M059J (cell line): ENCODE measurements around the gene ZNF384. TPM values are rescaled to one million over a fixed set of nuclear protein-coding genes. Genes with fewer than 3 reads are reported as not detected.

Source experiments
- DNase-seq: peaks from one replicate; pipeline ENCODE4 v3.0.0-alpha.2; 2012; ENCODE audit warnings: low read depth
- total RNA-seq: library from RNA; depleted of rRNA; stranded (reverse); fragments of >200 nt; shearing (Covaris generic); gene quantifications from 2 replicates; pipeline ENCODE4 v1.2.3, GENCODE V29; 2014

The ZNF384 gene
- total RNA-seq, 1 experiment from 2014 or later: 25.0 TPM

DNA sequence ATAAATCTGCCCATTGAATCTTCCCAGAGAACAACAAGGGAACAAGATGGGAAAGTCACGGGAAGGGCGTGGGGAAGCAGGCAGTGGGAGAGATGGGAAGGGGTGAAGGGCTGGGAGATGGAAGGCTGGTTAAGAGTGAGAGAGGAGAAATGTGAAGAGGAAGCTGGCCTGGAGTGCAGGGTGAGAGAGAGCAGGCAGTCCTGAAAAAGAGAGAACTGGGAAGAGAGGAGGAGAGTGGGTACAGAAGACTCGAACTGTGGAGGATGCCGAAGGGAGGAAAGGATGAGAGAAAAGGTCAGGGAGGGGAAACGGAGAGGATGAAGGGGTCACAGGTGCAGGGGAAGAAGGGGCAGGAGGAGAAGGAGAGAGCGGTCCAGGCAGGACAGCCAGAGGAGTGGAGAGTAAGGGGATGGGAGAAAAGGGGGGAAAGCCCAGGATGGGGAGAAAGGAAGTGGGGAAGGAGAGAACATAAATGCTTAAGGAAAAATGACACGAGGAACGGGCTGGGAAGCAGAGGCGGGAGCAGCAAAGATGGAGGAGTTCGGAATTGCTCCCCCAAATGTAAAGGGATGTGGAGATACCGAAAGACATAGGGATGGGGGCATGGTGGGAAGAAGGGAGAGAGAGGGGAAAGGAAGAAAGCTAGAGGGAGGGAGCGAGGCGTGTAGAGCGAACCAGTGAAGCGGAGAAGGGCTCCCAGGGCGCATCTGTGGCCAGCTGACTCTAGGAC lies 10.2 kb upstream of the ZNF384 start:
- DNase-seq: no peak

GRCh38 chr12:6698352-6699046 lies 9.3 kb upstream of the ZNF384 start:
- no peak for DNase-seq

DNA sequence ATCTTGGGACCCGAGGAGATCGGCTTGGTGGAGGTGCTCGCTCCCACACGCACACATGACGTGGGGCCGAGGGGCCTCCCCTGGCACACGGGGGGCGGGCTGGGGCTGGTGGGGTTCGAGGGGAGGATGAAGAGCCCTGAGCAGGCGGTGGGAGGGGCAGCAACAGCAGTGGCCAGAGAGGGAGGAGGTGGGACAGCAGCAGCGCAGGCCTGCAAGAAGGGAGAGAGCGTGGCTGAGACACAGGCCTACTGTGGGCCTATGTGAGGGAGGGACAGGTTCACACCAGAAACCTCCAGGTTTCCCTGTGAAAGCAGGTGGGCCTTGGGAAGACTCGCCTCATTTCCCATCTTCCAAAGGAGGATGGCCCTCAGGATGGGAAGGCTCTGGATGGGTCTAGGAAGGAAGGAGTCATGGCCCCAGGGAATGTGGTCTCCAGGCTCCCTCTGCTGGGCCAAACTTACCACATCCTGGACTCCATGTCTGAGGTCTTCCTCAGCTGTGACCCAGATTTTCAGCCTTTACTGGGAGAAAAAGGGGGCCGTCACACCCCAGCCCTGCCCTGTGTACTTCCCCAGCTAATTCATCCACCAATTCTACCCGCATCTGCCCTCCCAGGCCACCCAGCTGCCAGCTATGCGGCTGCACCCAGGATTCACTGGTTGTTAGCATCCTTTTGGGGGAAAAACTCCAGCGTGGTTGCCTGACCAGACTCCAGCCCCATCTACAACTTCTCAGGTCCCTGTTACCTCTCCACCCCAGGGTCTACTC lies 8.6 kb upstream of the ZNF384 start:
- DNase-seq: peak; percentile 72

GRCh38 chr12:6696690-6697583 lies 7.8 kb upstream of the ZNF384 start:
- no peak for DNase-seq

DNA sequence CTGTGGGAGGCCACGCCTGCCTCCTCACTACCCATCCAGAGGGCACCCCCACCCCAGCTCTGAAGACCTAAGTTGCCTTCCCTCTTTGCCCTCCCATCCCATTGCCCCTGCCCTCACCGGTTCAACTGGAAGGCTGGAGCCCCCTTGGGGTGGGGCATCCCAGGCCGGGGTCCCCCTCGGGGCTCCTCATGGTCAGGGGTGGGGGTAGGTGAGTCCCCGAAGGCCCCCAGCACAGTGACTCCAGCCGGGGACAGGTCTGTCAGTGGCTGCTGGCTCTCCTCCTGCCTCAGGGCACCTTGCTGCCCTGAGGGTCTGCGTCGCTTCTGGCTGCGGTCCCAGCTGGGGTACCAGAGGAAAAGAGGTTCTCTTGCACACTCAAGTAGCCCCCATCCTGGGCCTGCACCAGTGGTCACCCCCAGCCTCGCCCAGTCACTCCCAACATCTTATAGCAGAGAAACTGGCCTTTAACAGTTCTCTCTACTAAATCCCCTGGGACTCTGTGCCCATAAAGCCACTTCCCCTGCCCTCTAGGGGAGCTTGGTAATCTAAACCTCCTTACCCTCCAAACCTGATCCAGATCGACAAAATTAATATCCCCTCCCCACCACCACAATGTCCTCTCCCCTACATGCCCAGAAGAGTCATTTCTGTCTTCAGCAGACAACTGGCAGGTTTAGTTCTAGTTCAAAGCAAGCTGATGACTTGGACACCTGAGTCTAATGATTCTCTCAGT lies 6.3 kb upstream of the ZNF384 start:
- DNase-seq: no peak

DNA sequence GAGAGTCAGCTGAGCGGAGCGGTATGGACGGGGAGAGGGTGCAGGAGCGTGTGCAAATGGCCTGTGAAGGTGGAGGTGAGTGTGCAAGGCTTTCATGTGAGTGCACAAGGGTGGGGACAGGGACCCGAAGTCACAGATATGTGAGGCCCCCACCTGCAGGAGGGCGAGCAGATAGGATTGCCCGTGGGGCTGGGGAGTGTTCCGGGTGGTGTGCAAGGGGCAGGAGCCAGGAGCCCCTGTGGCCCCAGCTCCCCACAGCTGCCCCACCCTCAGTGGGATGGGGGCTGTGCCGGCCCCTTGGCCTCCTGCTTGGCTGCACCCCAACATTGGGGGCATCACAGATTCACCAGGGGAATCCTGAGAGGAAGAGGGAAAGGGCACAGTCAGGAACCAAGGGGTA lies 5.5 kb upstream of the ZNF384 start:
- DNase-seq: no peak

GRCh38 chr12:6693832-6694355 lies 4.7 kb upstream of the ZNF384 start:
- no peak for DNase-seq

- DNase-seq: no peak
These were observed 3.7 kb upstream of the ZNF384 start for GRCh38 chr12:6692888-6693287.

DNA sequence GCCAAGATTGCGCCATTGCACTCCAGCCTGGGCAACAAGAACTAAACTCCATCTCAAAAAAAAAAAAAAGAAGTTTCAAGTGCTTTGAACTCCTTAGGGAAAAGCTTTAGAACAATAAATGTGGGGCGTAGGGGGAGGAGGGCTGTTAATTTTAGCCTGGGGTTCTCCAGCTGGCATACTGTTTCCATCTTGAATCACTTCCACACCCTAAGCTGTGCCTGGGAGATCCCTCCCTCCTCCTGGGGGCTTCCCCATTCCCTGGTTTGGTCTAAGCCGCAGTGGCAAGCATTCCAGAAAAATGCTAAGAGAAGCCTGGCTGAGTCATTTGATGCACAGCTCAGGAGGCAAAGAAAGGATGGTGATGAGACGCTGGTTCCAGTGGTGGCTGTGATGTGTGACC lies 2.3 kb upstream of the ZNF384 start:
- peak; percentile 54 for DNase-seq

GRCh38 chr12:6688543-6688998 lies 604 bp downstream of the ZNF384 start:
- DNase-seq: peak; percentile 26

DNA sequence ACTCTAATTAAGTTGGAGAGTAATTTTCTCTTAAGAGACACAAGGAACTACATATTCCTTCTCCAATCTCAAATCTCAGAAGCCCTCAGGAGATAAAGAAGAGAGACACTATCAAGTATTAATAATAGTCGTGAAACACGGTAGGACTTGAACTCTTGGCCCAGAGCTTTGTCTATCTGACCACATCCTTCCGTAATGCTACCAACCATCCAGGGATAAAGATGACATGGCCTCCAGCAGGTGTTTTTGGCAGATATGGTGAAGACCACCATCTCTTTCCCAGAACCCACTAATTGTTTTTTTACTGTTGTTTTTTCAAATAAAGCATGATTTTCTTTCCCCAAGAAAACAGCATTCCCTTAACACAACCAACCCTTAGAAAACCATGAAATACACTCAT lies 3.4 kb downstream of the ZNF384 start:
- no peak for DNase-seq

- DNase-seq: peak; percentile 44
These were observed 4.6 kb downstream of the ZNF384 start for GRCh38 chr12:6684609-6685008.

DNA sequence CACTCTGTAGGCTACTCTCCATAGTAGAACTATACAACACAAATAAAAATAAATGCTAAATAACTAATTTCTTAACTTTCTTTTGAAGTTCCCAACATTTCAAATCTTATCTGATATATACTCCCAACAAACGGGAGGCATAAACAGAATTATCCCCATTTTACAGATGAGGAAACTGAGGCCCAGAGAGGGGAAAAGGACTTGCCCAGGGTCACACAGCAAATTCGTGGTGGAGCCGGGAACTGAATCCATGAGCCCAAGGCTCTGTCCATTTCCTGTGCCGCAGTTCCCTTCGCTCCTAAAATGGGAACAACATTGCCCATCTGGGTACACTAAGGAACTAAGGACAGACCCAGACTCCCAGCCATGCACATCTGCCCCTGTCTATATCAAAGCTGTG lies 12.2 kb downstream of the ZNF384 start:
- no peak for DNase-seq

DNA sequence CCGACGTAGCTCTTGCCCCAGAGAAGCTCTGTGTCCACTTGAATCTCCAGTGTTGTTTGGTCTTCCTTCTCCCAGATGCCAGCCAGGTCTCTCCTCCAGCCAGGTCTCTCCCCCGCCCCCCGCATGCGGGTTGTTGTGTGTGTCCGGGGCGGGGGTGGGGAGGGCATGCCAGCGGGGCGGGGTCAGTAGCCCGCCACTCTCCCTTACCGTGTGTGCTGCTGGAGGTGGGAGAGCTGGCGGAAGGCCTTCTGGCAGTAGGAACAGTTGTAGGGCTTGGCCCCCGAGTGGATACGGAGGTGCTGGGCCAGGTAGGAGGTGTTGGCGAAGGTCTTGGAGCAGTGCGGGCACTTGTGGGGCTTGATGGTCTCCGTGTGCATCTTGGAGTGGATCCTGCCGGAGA lies 17.0 kb downstream of the ZNF384 start:
- no peak for DNase-seq

DNA sequence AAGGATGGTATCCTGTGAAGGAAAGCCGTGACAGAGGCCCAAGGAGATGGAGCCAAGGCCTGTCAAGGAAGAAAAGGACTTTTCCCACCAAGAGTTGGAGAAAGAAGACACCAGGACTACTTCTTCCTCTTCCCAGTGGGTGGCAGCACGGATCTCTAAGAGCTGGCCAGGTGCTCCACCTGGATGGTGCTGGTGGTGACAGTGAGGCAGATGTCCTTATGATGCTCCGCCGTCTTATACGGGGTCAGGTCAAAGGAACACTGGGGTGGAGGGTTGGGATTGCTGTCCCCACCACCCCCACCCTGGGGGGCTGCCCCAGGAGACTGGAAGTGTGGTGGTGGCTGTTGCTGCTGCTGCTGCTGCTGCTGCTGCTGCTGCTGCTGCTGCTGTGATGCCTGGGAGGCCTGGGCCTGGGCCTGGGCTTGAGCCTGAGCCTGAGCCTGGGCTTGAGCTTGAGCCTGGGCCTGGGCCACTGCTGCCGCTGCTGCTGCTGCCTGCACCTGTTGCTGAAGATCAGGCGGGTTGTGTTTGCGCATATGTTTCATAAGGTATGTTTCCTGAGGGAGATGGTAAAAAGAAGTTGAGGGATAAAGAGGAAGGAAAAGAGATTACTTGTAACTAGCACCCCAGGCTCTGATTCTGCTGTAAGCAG lies 21.5 kb downstream of the ZNF384 start:
- peak; percentile 24 for DNase-seq

DNA sequence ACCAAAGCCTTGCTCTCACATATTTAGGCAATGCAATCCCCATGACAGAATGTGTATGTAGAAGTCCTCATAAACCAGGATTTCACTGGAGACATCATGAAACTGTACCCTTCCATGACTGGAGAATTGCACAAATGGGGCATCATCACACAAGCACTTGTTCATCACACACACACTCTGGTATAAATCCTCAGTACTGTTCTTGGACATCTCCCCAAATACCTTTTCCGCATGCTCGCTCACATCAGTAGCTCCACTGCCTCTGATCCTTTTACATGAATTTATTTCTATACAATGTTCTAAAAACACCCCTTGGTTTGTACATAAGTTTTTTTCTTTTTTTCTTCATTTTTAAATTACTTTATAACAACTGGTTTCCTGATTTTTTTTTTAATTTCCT lies 23.0 kb downstream of the ZNF384 start:
- DNase-seq: peak; percentile 11

GRCh38 chr12:6664902-6665301 lies 24.3 kb downstream of the ZNF384 start:
- DNase-seq: no peak

- DNase-seq: peak; percentile 99
These were observed 26.1 kb downstream of the ZNF384 start, which contains the start of gene ING4 for GRCh38 chr12:6662906-6663742. Gene ING4 (minus strand): TSS chr12:6663119. CDS start chr12:6663101, 18 bp downstream.

GRCh38 chr12:6662602-6662905 lies 26.6 kb downstream of the ZNF384 start:
- DNase-seq: no peak
